H9 (cell line): ENCODE data around the gene PSTK. TPM values are rescaled to one million over a fixed set of nuclear protein-coding genes. Genes with fewer than 3 reads are reported as not detected.

Source experiments
- DNase-seq: peaks from one replicate; pipeline ENCODE4 v3.0.0-alpha.2; 2017
- H2AFZ ChIP-seq: one replicate; pipeline ENCODE4 v1.6.1; 2013; ENCODE audit warnings: mild to moderate bottlenecking, low read length, control low read depth, moderate library complexity
- H2AK5ac ChIP-seq: 2 replicates; pipeline ENCODE4 v1.6.1; 2013; ENCODE audit warnings: low read length, control low read depth, mixed read lengths; ENCODE audit not compliant: insufficient read length
- H2BK120ac ChIP-seq: one replicate; pipeline ENCODE4 v1.6.1; 2013; ENCODE audit warnings: low read depth, mild to moderate bottlenecking, low read length, control low read depth, inconsistent platforms; ENCODE audit not compliant: poor library complexity, severe bottlenecking
- H2BK12ac ChIP-seq: 2 replicates; pipeline ENCODE4 v1.6.1; 2013; ENCODE audit warnings: low read length, control low read depth, mixed read lengths, low read depth; ENCODE audit not compliant: insufficient read length
- H2BK15ac ChIP-seq: 2 replicates; pipeline ENCODE4 v1.6.1; 2013; ENCODE audit warnings: low read depth, low read length, control low read depth
- H2BK20ac ChIP-seq: one replicate; pipeline ENCODE4 v1.6.1; 2013; ENCODE audit warnings: low read depth, mild to moderate bottlenecking, low read length, control low read depth, inconsistent platforms; ENCODE audit not compliant: poor library complexity, severe bottlenecking
- H2BK5ac ChIP-seq: 2 replicates; pipeline ENCODE4 v1.6.1; 2013; ENCODE audit warnings: low read length, control low read depth, mixed read lengths; ENCODE audit not compliant: insufficient read length
- H3K14ac ChIP-seq: 2 replicates; pipeline ENCODE4 v1.6.1; 2013; ENCODE audit warnings: low read length, control low read depth; ENCODE audit not compliant: insufficient read depth
- H3K18ac ChIP-seq: 2 replicates; pipeline ENCODE4 v1.6.1; 2013; ENCODE audit warnings: low read depth, mild to moderate bottlenecking, mixed read lengths, low read length, control low read depth; ENCODE audit not compliant: insufficient read length
- H3K23ac ChIP-seq: 2 replicates; pipeline ENCODE4 v1.6.1; 2013; ENCODE audit warnings: low read length, control low read depth, mixed read lengths, low read depth; ENCODE audit not compliant: insufficient read length
- H3K23me2 ChIP-seq: 2 replicates; pipeline ENCODE4 v1.6.1; 2013; ENCODE audit warnings: low read depth, mild to moderate bottlenecking, mixed read lengths, low read length, control low read depth; ENCODE audit not compliant: insufficient read length, poor library complexity, severe bottlenecking
- H3K27ac ChIP-seq: 2 replicates; pipeline ENCODE4 v1.5.1; 2013; ENCODE audit warnings: low read length, control low read depth, mixed read lengths, low read depth; ENCODE audit not compliant: insufficient read length
- H3K27me3 ChIP-seq: 2 replicates; pipeline ENCODE4 v1.6.1; 2013; ENCODE audit warnings: low read length, control low read depth, inconsistent platforms; ENCODE audit not compliant: insufficient read depth
- H3K4ac ChIP-seq: 2 replicates; pipeline ENCODE4 v1.6.1; 2013; ENCODE audit warnings: low read depth, mild to moderate bottlenecking, control low read depth, inconsistent platforms, low read length, moderate library complexity
- H3K4me1 ChIP-seq: 2 replicates; pipeline ENCODE4 v1.6.1; 2013; ENCODE audit warnings: low read length, control low read depth, inconsistent platforms; ENCODE audit not compliant: insufficient read depth
- H3K4me2 ChIP-seq: 2 replicates; pipeline ENCODE4 v1.6.1; 2013; ENCODE audit warnings: low read length, control low read depth, mixed read lengths; ENCODE audit not compliant: insufficient read length, insufficient read depth
- H3K56ac ChIP-seq: 2 replicates; pipeline ENCODE4 v1.6.1; 2013; ENCODE audit warnings: low read depth, mild to moderate bottlenecking, mixed read lengths, low read length, control low read depth; ENCODE audit not compliant: insufficient read length
- H3K79me1 ChIP-seq: 2 replicates; pipeline ENCODE4 v1.6.1; 2013; ENCODE audit warnings: low read depth, mild to moderate bottlenecking, moderate library complexity, low read length, control low read depth, inconsistent platforms; ENCODE audit not compliant: insufficient read depth, poor library complexity, severe bottlenecking
- H3K79me2 ChIP-seq: 2 replicates; pipeline ENCODE4 v1.6.1; 2013; ENCODE audit warnings: low read length, control low read depth, inconsistent platforms; ENCODE audit not compliant: insufficient read depth
- H3K9ac ChIP-seq: 2 replicates; pipeline ENCODE4 v1.6.1; 2013; ENCODE audit warnings: low read length, control low read depth, mixed read lengths; ENCODE audit not compliant: insufficient read length; ENCODE audit errors: extremely low read depth
- H3K9me3 ChIP-seq: one replicate; pipeline ENCODE4 v1.6.1; 2013; ENCODE audit warnings: low read depth, low read length, inconsistent platforms; ENCODE audit not compliant: control insufficient read depth
- H3T11ph ChIP-seq: one replicate; pipeline ENCODE4 v1.6.1; 2013; ENCODE audit warnings: mild to moderate bottlenecking, low read length, control low read depth, inconsistent platforms
- H4K20me1 ChIP-seq: one replicate; pipeline ENCODE4 v1.6.1; 2013; ENCODE audit not compliant: control insufficient read depth, insufficient read length, insufficient read depth
- H4K5ac ChIP-seq: 2 replicates; pipeline ENCODE4 v1.6.1; 2013; ENCODE audit warnings: low read depth, mild to moderate bottlenecking, mixed read lengths, low read length, control low read depth; ENCODE audit not compliant: insufficient read length
- H4K8ac ChIP-seq: replicated peaks from 2 replicates; pipeline ENCODE4 v1.6.1; 2013; ENCODE audit warnings: low read length, control low read depth, mixed read lengths, low read depth; ENCODE audit not compliant: insufficient read length
- H4K91ac ChIP-seq: 2 replicates; pipeline ENCODE4 v1.6.1; 2013; ENCODE audit warnings: low read depth, mild to moderate bottlenecking, moderate library complexity, mixed read lengths, low read length, control low read depth; ENCODE audit not compliant: insufficient read length
- H3K27ac Mint-ChIP-seq, 3 experiments: 2 replicates in 2 of 3; 3 replicates in 1 of 3; pipeline ENCODE4 v1.8.0; 2020 to 2021; ENCODE audit warnings: mixed read lengths in 3 of 3, mild to moderate bottlenecking in 1 of 3, moderate library complexity in 1 of 3
- H3K27me3 Mint-ChIP-seq: 2 replicates; pipeline ENCODE4 v1.8.0; 2021; ENCODE audit warnings: low read depth, mild to moderate bottlenecking, moderate library complexity, mixed read lengths
- H3K36me3 Mint-ChIP-seq, 3 experiments: 2 replicates in 2 of 3; 3 replicates in 1 of 3; pipeline ENCODE4 v1.8.0; 2020 to 2021; ENCODE audit warnings: low read depth in 3 of 3, mixed read lengths in 3 of 3; ENCODE audit not compliant: insufficient read depth in 1 of 3
- H3K4me1 Mint-ChIP-seq, 2 experiments: 2 replicates each; pipeline ENCODE4 v1.8.0; 2020; ENCODE audit warnings: mixed read lengths in 2 of 2
- H3K4me3 Mint-ChIP-seq, 2 experiments: 2 replicates in 1 of 2; 3 replicates in 1 of 2; pipeline ENCODE4 v1.8.0; 2020 to 2021; ENCODE audit warnings: mild to moderate bottlenecking in 2 of 2, mixed read lengths in 2 of 2, moderate library complexity in 1 of 2
- H3K9me3 Mint-ChIP-seq, 2 experiments: 2 replicates in 1 of 2; 3 replicates in 1 of 2; pipeline ENCODE4 v1.8.0; 2020; ENCODE audit warnings: mild to moderate bottlenecking in 2 of 2, mixed read lengths in 2 of 2, moderate library complexity in 1 of 2
- CTCF ChIP-seq: fragments of 200-600 bp; sonication (generic); conservative IDR thresholded peaks from 3 replicates; pipeline ENCODE4 v1.8.0; 2021; ENCODE audit warnings: antibody characterized with exemption, mild to moderate bottlenecking
- WGBS: extraction: QIAGEN DNeasy Blood & Tissue Kit; methylation state at CpG from one replicate; pipeline ENCODE4 v1.1.7; 2013; ENCODE audit warnings: missing lambda C conversion rate, low lambda C conversion rate, mixed read lengths; ENCODE audit not compliant: insufficient read length; ENCODE audit errors: extremely low coverage; 5-methylcytosine and 5-hydroxymethylcytosine counted together
- total RNA-seq: library from RNA; stranded (reverse); gene quantifications from 2 replicates; pipeline ENCODE4 v1.2.1, GENCODE V29; 2021

The PSTK gene
- total RNA-seq, 1 experiment from 2014 or later: 8.0 TPM

- H3K36me3 Mint-ChIP-seq: no peaks in the 10 kb centered on the region
- H3K4me1 Mint-ChIP-seq: peaks cover 54 to 60% of the 10 kb centered on the region in 2 experiments
These were observed 44.3 kb downstream of the PSTK start for GRCh38 chr10:123024540-123024939.

More at GRCh38 chr10:123024540-123024939, 44.3 kb downstream of the PSTK start:
- H3K27ac ChIP-seq: no peak overlapping the region
- no peak overlapping the region for H3K4me2 ChIP-seq
- H2BK120ac ChIP-seq: no peak overlapping the region
- H3K23ac ChIP-seq: no peak overlapping the region
- no peak overlapping the region for H2BK20ac ChIP-seq
- no peak overlapping the region for H3K27ac Mint-ChIP-seq
- no peak overlapping the region for H2AFZ ChIP-seq
- no peaks in the 10 kb centered on the region for H3K79me2 ChIP-seq
- no peaks in the 10 kb centered on the region for H3K79me1 ChIP-seq
- H2BK5ac ChIP-seq: no peak overlapping the region
- TF ChIP-seq CTCF: no peak
- no peaks in the 10 kb centered on the region; the same call in 1 of the 2 replicates for H3K27me3 Mint-ChIP-seq
- H3K14ac ChIP-seq: no peak overlapping the region
- H4K20me1 ChIP-seq: no peaks in the 10 kb centered on the region
- peaks cover 7% of the 10 kb centered on the region for H3K4me1 ChIP-seq
- H2AK5ac ChIP-seq: no peak overlapping the region
- H3K9me3 Mint-ChIP-seq: peaks cover 0 to 3% of the 10 kb centered on the region in 2 experiments; a peak in 2 of 5 replicates
- no peak overlapping the region for H3K4ac ChIP-seq
- no peaks in the 10 kb centered on the region for H3K23me2 ChIP-seq
- no peak for DNase-seq
- no peak overlapping the region for H3K56ac ChIP-seq
- no peak overlapping the region for H4K91ac ChIP-seq
- no peak overlapping the region for H4K5ac ChIP-seq
- no CpG with 5 or more reads among the region's 2 CpGs for WGBS
- no peaks in the 10 kb centered on the region for H3K9me3 ChIP-seq
- H3K27me3 ChIP-seq: no peaks in the 10 kb centered on the region; the same call in 1 of the 2 replicates
- H2BK15ac ChIP-seq: no peak overlapping the region
- H2BK12ac ChIP-seq: no peak overlapping the region
- no peak overlapping the region for H3T11ph ChIP-seq
- H3K4me3 Mint-ChIP-seq: no peak overlapping the region
- no peak overlapping the region for H3K18ac ChIP-seq
- H3K9ac ChIP-seq: no peak overlapping the region
- H4K8ac ChIP-seq: no peak overlapping the region
